AG04450 (cell line): ENCODE measurements around the gene KNOP1. TPM values are rescaled to one million over a fixed set of nuclear protein-coding genes. Genes with fewer than 3 reads are reported as not detected.

ENCODE experiments used
- CTCF ChIA-PET: fragments of 300-600, 350-600 bp; formaldehyde crosslinking; extraction: SDS; loops from one replicate; lab custom pipeline; 2022; ENCODE audit warnings: antibody characterized with exemption, inconsistent platforms; lab: Charles Lee
- POLR2A ChIA-PET: fragments of 350-600 bp; formaldehyde crosslinking; extraction: SDS; loops from one replicate; lab custom pipeline; 2021; ENCODE audit warnings: antibody characterized with exemption, inconsistent platforms; lab: Yijun Ruan, JAX
- DNase-seq: peaks from one replicate; pipeline ENCODE4 v3.0.0-alpha.2; 2011; ENCODE audit warnings: low read depth, low spot score
- H3K27ac ChIP-seq: one replicate; pipeline ENCODE4 v1.5.1; 2012; ENCODE audit warnings: low read depth, low read length, control low read depth
- H3K27me3 ChIP-seq: one replicate; pipeline ENCODE4 v1.6.0; 2012; ENCODE audit warnings: low read length; ENCODE audit not compliant: control insufficient read depth, insufficient read depth
- H3K4me3 ChIP-seq: 2 replicates; pipeline ENCODE4 v1.5.1; 2011; ENCODE audit warnings: mild to moderate bottlenecking, low read depth, low read length, control low read depth
- H3K9me3 ChIP-seq: 2 replicates; pipeline ENCODE4 v1.5.1; 2012; ENCODE audit warnings: low read length; ENCODE audit not compliant: control insufficient read depth, insufficient read depth
- CTCF ChIP-seq: IDR thresholded peaks from 2 replicates; pipeline ENCODE4 v1.5.1; 2011; ENCODE audit warnings: low read depth, low read length, control low read depth, inconsistent platforms
- polyA minus RNA-seq: library from RNA; depleted of rRNA, polyadenylated mRNA; stranded (reverse); fragments of >200 nt; gene quantifications from 2 replicates; pipeline ENCODE4 v1.2.3, GENCODE V29; 2011; rRNA and poly(A)+ RNA removed
- polyA plus RNA-seq: library from polyadenylated mRNA; depleted of rRNA; stranded (reverse); fragments of >200 nt; gene quantifications from 2 replicates; pipeline ENCODE4 v1.2.3, GENCODE V29; 2011; rRNA removed

KNOP1 gene, protein sequence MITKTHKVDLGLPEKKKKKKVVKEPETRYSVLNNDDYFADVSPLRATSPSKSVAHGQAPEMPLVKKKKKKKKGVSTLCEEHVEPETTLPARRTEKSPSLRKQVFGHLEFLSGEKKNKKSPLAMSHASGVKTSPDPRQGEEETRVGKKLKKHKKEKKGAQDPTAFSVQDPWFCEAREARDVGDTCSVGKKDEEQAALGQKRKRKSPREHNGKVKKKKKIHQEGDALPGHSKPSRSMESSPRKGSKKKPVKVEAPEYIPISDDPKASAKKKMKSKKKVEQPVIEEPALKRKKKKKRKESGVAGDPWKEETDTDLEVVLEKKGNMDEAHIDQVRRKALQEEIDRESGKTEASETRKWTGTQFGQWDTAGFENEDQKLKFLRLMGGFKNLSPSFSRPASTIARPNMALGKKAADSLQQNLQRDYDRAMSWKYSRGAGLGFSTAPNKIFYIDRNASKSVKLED
- polyA plus RNA-seq (11.5 and 14.9 TPM in 2 replicates), polyA minus RNA-seq (7.8 and 9.4 TPM in 2 replicates)

DNA sequence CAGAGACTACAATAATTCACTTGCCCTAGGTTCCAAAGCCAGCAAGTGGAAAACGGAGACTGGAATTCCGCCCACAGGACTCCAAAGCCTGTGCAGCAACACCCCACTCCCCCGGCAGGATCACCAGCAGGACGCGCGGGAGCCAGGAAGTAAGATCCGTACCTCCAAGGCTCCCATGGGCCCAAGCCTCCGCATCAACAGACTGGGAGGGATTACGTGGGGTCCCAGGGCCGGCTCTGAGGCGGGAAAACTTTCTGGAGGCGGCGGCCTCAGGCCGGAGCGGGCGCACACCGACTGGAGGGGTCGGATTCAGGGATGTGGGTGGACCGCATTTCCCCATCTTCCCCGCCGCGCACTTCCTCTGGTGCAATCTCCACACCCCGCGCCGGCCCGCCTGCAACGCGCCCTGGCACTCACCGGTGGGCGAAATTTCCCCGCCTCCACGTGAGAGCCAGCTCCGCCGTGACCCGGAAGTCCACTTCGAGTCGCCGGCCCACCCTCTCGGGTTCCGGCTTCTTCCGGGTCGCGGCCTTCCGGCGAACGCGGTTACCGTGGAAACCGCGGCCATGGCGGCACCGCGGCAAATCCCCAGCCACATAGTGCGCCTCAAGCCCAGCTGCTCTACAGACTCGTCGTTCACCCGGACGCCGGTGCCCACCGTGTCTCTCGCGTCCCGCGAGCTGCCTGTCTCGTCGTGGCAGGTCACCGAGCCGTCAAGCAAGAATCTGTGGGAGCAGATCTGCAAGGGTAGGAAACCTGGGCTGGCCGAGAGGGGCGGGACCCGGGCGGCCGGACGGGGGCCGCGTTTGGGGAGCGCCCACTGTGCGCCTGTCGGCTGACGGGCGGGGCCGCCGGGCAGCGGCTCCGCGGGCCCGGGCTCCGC, at the start of gene KNOP1, which contains the start of gene IQCK:
Gene KNOP1 (minus strand): TSS at position 487 of the 883 bp plus-strand sequence. CDS start 3,192 bp downstream, outside the sequence.
Gene IQCK (plus strand): TSS at position 531 of the 883 bp plus-strand sequence. CDS start 36 bp downstream, at position 567.
- peak; percentile 73 for DNase-seq
- Histone ChIP-seq H3K4me3 (peak within 1 kb of the TSS; percentile 90), H3K9me3 (no peaks in the 10 kb centered on the region), H3K27ac (peak within 1 kb of the TSS; percentile 87), H3K27me3 (no peaks in the 10 kb centered on the region)
- ChIA-PET POLR2A (interaction anchor here (0.5 to 1.2 kb wide), 3 partner anchors 93 to 163 kb away, joined by 3 to 4 read pairs (median 4); partner anchors contain the start of gene VPS35L), CTCF (interaction anchor here (2.2 kb wide), 1 partner anchor 169 kb away, joined by 7 read pairs; no protein-coding TSS in a partner anchor)
- peak; percentile 34 for TF ChIP-seq CTCF

GRCh38 chr16:19767497-19767896, 49.5 kb upstream of the KNOP1 start:
- no peaks in the 10 kb centered on the region for H3K27me3 ChIP-seq
- ChIA-PET POLR2A (no interaction called here), CTCF (interaction anchor here (1.0 to 1.4 kb wide), 2 partner anchors 18 to 119 kb away, joined by 3 read pairs; no protein-coding TSS in a partner anchor)
- no peaks in the 10 kb centered on the region; the same call in 1 of the 2 replicates for H3K9me3 ChIP-seq
- H3K27ac ChIP-seq, result no peak overlapping the region
- H3K4me3 ChIP-seq, result no peak overlapping the region
- no peak for TF ChIP-seq CTCF
- no peak for DNase-seq

DNA sequence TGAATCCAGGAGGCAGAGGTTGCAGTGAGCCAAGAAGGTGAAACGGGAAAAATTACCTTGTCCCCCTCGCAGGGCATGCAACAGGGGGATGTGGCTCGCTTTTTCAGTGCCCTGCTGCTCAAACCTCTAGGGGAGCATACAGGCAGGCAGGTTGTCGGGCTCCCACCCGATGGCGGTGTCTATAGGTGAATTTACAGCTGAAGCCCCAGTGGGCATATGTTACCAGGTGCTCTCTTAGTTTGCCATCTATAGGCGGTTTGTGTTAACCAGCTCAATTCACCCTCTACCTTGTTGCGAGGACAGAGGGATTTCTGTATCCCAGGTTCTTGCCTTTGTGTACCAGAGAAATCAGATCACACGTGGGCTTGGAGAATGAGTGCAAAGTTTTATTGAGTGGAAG, 49.0 kb upstream of the KNOP1 start:
- no peak for DNase-seq
- Histone ChIP-seq H3K9me3 (no peaks in the 10 kb centered on the region; the same call in 1 of the 2 replicates), H3K27ac (no peak overlapping the region), H3K27me3 (no peaks in the 10 kb centered on the region), H3K4me3 (no peak overlapping the region)
- no peak for TF ChIP-seq CTCF
- ChIA-PET CTCF (interaction anchor here (1.4 kb wide), 1 partner anchor 120 kb away, joined by 3 read pairs; no protein-coding TSS in a partner anchor), POLR2A (no interaction called here)

DNA sequence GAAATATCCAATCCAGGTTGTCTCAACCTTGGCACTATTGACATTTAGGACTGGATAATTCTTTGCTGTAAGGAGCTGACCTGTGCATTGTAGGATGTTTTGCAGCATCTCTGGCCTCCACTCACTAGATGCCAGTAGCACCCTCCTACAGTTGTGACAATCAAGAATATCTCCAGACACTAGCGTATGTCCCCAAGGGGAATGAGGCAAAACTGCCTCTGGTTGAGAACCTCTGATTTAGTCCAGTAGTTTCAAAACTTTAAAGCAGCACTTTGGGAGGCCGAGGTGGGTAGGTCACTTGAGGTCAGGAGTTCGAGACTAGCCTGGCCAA, 48.5 kb upstream of the KNOP1 start:
- ChIA-PET POLR2A (interaction anchor here (1.0 kb wide), 1 partner anchor 65 kb away, joined by 3 read pairs; no protein-coding TSS in a partner anchor), CTCF (no interaction called here)
- Histone ChIP-seq H3K27me3 (no peaks in the 10 kb centered on the region), H3K27ac (no peak overlapping the region), H3K9me3 (no peaks in the 10 kb centered on the region; the same call in 1 of the 2 replicates), H3K4me3 (no peak overlapping the region)
- TF ChIP-seq CTCF, result no peak
- no peak for DNase-seq
